HG02885 (cell line): ENCODE data around the gene ZNF205.

Source experiments
- ATAC-seq: cut with Tn5 transposase; IDR thresholded peaks from one replicate; pipeline ENCODE4 v1.9.1; 2021; ENCODE audit warnings: mild to moderate bottlenecking; ENCODE audit not compliant: unreplicated experiment, poor library complexity

ZNF205 gene

GRCh38 chr16:3145660-3146059 is 33.3 kb downstream of the ZNF205 start:
- ATAC-seq, result no peak

- ATAC-seq, result no peak
Observed at GRCh38 chr16:3147046-3147756, 34.8 kb downstream of the ZNF205 start.

GRCh38 chr16:3147757-3148104 is 35.3 kb downstream of the ZNF205 start:
- ATAC-seq, result no peak

GRCh38 chr16:3148256-3149192 is 36.1 kb downstream of the ZNF205 start:
- no peak for ATAC-seq

- no peak for ATAC-seq
Observed at GRCh38 chr16:3149193-3149530, 36.8 kb downstream of the ZNF205 start.

GRCh38 chr16:3149630-3150345 is 37.4 kb downstream of the ZNF205 start:
- peak; percentile 2 for ATAC-seq

- peak; percentile 79 for ATAC-seq
Observed at GRCh38 chr16:3150346-3151218, 38.2 kb downstream of the ZNF205 start.

- no peak for ATAC-seq
Observed at GRCh38 chr16:3152027-3152276, 39.6 kb downstream of the ZNF205 start.

GRCh38 chr16:3152277-3152990 is 40.0 kb downstream of the ZNF205 start:
- ATAC-seq, result no peak

- ATAC-seq, result no peak
Observed at GRCh38 chr16:3152991-3153368, 40.6 kb downstream of the ZNF205 start.

- ATAC-seq, result no peak
Observed at GRCh38 chr16:3155181-3155580, 42.8 kb downstream of the ZNF205 start.

- ATAC-seq, result no peak
Observed at GRCh38 chr16:3155972-3156371, 43.6 kb downstream of the ZNF205 start.

- ATAC-seq, result no peak
Observed at GRCh38 chr16:3157229-3158025, 45.0 kb downstream of the ZNF205 start.

- ATAC-seq, result no peak
Observed at GRCh38 chr16:3158026-3158509, 45.7 kb downstream of the ZNF205 start.

- peak; percentile 48 for ATAC-seq
Observed at GRCh38 chr16:3158510-3159314, 46.3 kb downstream of the ZNF205 start.

- ATAC-seq, result no peak
Observed at GRCh38 chr16:3161235-3162018, 49.0 kb downstream of the ZNF205 start.
